PC-3 (cell line): Measurements from ENCODE around the gene FEV. TPM values are rescaled to one million over a fixed set of nuclear protein-coding genes. Genes with fewer than 3 reads are reported as not detected.

Experiments
- ATAC-seq: fragments of 200-7000 bp; cut with Tn5 transposase; 2 replicates; pipeline ENCODE4 v1.9.1; 2020; ENCODE audit warnings: mild to moderate bottlenecking, moderate library complexity
- BruUV-seq: library from RNA; stranded (reverse); fragments of 400-500 nt; replicated peaks from 2 replicates; lab custom pipeline; 2021; lab: Mats Ljungman, UMichigan
- CTCF ChIA-PET: fragments of 300-600 bp; sonication (Branson Sonifier 250); formaldehyde crosslinking; loops from one replicate; lab custom pipeline; 2022; ENCODE audit warnings: antibody characterized with exemption; lab: Charles Lee
- POLR2A ChIA-PET: fragments of 300-600 bp; sonication (Branson Sonifier 250); formaldehyde crosslinking; loops from one replicate; lab custom pipeline; 2022; ENCODE audit warnings: antibody characterized with exemption; ENCODE audit not compliant: unreplicated experiment; lab: Charles Lee
- DNase-seq: peaks from one replicate; pipeline ENCODE4 v3.0.0-alpha.2; 2015
- H2AFZ ChIP-seq: fragments of 300-600 bp; sonication (generic); 2 replicates; pipeline ENCODE4 v1.6.0; 2016; ENCODE audit warnings: antibody characterized with exemption, low read length
- H3F3A ChIP-seq: fragments of 300-600 bp; sonication (generic); one replicate; pipeline ENCODE4 v1.6.0; 2017; ENCODE audit warnings: antibody characterized with exemption, low read length, control low read depth, mild to moderate bottlenecking; ENCODE audit not compliant: unreplicated experiment
- H3K27ac ChIP-seq: fragments of 300-600 bp; sonication (generic); 2 replicates; pipeline ENCODE4 v1.5.1; 2016; ENCODE audit warnings: mild to moderate bottlenecking, low read length
- H3K27me3 ChIP-seq: fragments of 300-600 bp; sonication (generic); 2 replicates; pipeline ENCODE4 v1.6.1; 2016; ENCODE audit warnings: low read length, mixed read lengths
- H3K36me3 ChIP-seq: fragments of 300-600 bp; sonication (generic); 2 replicates; pipeline ENCODE4 v1.6.1; 2016; ENCODE audit warnings: low read depth, mixed run types, low read length, mixed read lengths
- H3K4me1 ChIP-seq: fragments of 300-600 bp; sonication (generic); 2 replicates; pipeline ENCODE4 v1.5.1; 2016; ENCODE audit warnings: low read length; ENCODE audit not compliant: insufficient read depth
- H3K4me2 ChIP-seq: fragments of 300-600 bp; sonication (generic); 2 replicates; pipeline ENCODE4 v1.6.0; 2016; ENCODE audit warnings: low read length
- H3K4me3 ChIP-seq: fragments of 300-600 bp; sonication (generic); 2 replicates; pipeline ENCODE4 v1.5.1; 2016; ENCODE audit warnings: mild to moderate bottlenecking, low read length, mixed read lengths
- H3K79me2 ChIP-seq: fragments of 300-600 bp; sonication (generic); 2 replicates; pipeline ENCODE4 v1.6.1; 2017; ENCODE audit warnings: low read length, mixed read lengths
- H3K9ac ChIP-seq: fragments of 300-600 bp; sonication (generic); 2 replicates; pipeline ENCODE4 v1.6.0; 2016; ENCODE audit warnings: mild to moderate bottlenecking, low read length
- H3K9me2 ChIP-seq: fragments of 300-600 bp; sonication (generic); replicated peaks from 2 replicates; pipeline ENCODE4 v1.6.1; 2016; ENCODE audit warnings: mixed run types, low read length, mixed read lengths
- H3K9me3 ChIP-seq: fragments of 300-600 bp; sonication (generic); 2 replicates; pipeline ENCODE4 v1.6.1; 2016; ENCODE audit warnings: low read length, mixed read lengths
- H4K20me1 ChIP-seq: fragments of 300-600 bp; sonication (generic); 2 replicates; pipeline ENCODE4 v1.6.1; 2016; ENCODE audit warnings: low read length, mixed read lengths
- CTCF ChIP-seq: fragments of 300-600 bp; sonication (generic); conservative IDR thresholded peaks from 2 replicates; pipeline ENCODE4 v1.5.1; 2017; ENCODE audit warnings: antibody characterized with exemption, low read depth, mild to moderate bottlenecking, low read length
- EZH2 ChIP-seq: fragments of 300-600 bp; sonication (generic); IDR thresholded peaks from one replicate; pipeline ENCODE4 v1.6.1; 2017; ENCODE audit warnings: antibody characterized with exemption, mild to moderate bottlenecking, low read length; ENCODE audit not compliant: unreplicated experiment
- EZH2phosphoT487 ChIP-seq: fragments of 300-600 bp; sonication (generic); IDR thresholded peaks from 2 replicates; pipeline ENCODE4 v1.6.1; 2018; ENCODE audit warnings: mild to moderate bottlenecking, antibody characterized with exemption, low read length, borderline replicate concordance
- intact Hi-C: fragments of 100-400 bp; cut with micrococcal nuclease; formaldehyde crosslinking; loops from 2 replicates; pipeline ENCODE4 v1.9.0; 2023
- total RNA-seq: library from RNA; depleted of rRNA; stranded (reverse); fragments of >200 nt; gene quantifications from 2 replicates; pipeline ENCODE4 v1.2.3, GENCODE V29; 2014

FEV gene
- total RNA-seq, 1 experiment from 2014 or later, result 0.07 TPM

DNA sequence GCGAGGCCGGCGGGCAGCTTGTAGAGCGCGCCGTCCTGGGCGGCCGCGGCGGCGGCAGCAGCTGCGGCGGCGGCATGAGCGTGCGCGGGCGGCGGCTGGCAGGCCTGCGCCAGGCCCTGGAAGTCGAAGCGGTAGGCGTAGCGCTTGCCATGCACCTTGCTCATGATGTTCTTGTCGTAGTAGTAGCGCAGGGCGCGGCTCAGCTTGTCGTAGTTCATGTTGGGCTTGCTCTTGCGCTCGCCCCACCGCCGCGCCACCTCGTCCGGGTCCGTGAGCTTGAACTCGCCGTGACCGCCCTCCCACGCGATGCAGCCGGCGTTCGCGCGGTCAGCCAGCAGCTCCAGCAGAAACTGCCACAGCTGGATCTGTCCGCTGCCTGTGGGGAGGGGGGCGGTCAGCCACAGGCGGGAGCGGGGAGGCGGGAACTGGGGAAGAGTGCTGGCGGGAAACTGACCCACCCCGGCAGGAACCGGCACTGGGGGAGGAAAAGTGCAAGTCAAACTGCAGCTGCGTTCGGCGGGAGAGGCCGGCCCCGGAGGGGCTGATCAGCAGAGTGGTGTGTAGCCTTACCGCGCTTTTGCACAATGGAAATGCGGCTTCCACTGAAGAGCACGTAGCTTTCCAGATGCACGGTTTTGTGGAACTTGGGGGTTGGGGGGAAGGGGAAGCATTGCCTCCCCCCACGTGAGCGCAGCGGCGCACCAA is 3.0 kb downstream of the FEV start:
- H2AFZ ChIP-seq, result no peak overlapping the region
- H3K4me3 ChIP-seq, result no peak overlapping the region
- H3K36me3 ChIP-seq, result no peaks in the 10 kb centered on the region
- TF ChIP-seq EZH2 (no peak), EZH2phosphoT487 (no peak), CTCF (no peak)
- no peaks in the 10 kb centered on the region for H4K20me1 ChIP-seq
- intact Hi-C loops, result loop anchor here (5.0 kb wide), 1 partner anchor 105 kb away; no protein-coding TSS in a partner anchor
- H3K4me2 ChIP-seq, result no peak overlapping the region
- H3K9ac ChIP-seq, result no peak overlapping the region
- H3K9me2 ChIP-seq, result no peaks in the 10 kb centered on the region
- POLR2A ChIA-PET, result no interaction called here
- no peaks in the 10 kb centered on the region for H3K9me3 ChIP-seq
- H3K27me3 ChIP-seq, result peaks cover 45% of the 10 kb centered on the region
- H3K27ac ChIP-seq, result no peak overlapping the region
- no peaks in the 10 kb centered on the region for H3K4me1 ChIP-seq
- no TSS peak for BruUV-seq
- CTCF ChIA-PET, result no interaction called here
- no peak for DNase-seq
- no peaks in the 10 kb centered on the region for H3F3A ChIP-seq
- ATAC-seq, result no peak
- no peaks in the 10 kb centered on the region for H3K79me2 ChIP-seq

DNA sequence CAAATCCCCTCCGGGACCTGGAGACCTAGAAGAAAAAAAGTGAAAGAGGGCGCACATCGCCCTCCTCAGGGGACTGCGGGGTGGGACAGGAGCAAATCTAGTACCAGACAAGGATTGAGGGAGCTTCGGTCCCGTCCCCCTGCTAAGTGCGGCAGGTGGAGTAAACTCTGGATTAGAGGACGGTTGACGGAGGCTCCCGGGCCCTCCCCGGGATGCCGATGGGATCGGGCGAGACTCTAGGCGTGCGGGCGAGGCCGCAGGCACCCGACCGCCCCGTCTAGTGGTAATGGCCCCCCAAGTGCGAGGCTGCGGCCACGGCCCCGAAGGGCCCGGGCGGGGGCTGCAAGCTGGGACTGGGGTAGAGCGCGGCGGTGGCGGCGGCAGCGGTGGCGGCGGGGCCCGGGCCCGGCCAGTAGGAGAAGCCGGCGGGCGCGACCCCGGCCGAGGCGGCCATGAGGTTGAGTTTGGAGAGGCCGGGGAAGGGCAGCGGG is 3.5 kb downstream of the FEV start:
- no peak for ATAC-seq
- H3K4me1 ChIP-seq, result no peaks in the 10 kb centered on the region
- H3K36me3 ChIP-seq, result no peaks in the 10 kb centered on the region
- TF ChIP-seq EZH2phosphoT487 (no peak), EZH2 (no peak), CTCF (no peak)
- H3K79me2 ChIP-seq, result no peaks in the 10 kb centered on the region
- POLR2A ChIA-PET, result no interaction called here
- no peak overlapping the region for H3K9ac ChIP-seq
- H3K9me2 ChIP-seq, result no peaks in the 10 kb centered on the region
- intact Hi-C loops, result loop anchor here (5.0 kb wide), 1 partner anchor 104 kb away; no protein-coding TSS in a partner anchor
- no TSS peak for BruUV-seq
- H3K27ac ChIP-seq, result no peak overlapping the region
- no peaks in the 10 kb centered on the region for H4K20me1 ChIP-seq
- no peak for DNase-seq
- H3K9me3 ChIP-seq, result no peaks in the 10 kb centered on the region
- H3F3A ChIP-seq, result no peaks in the 10 kb centered on the region
- peaks cover 39% of the 10 kb centered on the region for H3K27me3 ChIP-seq
- H2AFZ ChIP-seq, result no peak overlapping the region
- H3K4me2 ChIP-seq, result no peak overlapping the region
- CTCF ChIA-PET, result no interaction called here
- no peak overlapping the region for H3K4me3 ChIP-seq

GRCh38 chr2:218980735-218981389 is 4.1 kb downstream of the FEV start:
- no peaks in the 10 kb centered on the region for H3F3A ChIP-seq
- peak; percentile 29 for ATAC-seq
- no peak overlapping the region for H3K27ac ChIP-seq
- no peak overlapping the region for H2AFZ ChIP-seq
- intact Hi-C loops, result loop anchor here (5.0 kb wide), 1 partner anchor 104 kb away; no protein-coding TSS in a partner anchor
- H3K4me1 ChIP-seq, result no peaks in the 10 kb centered on the region
- no peaks in the 10 kb centered on the region for H3K9me2 ChIP-seq
- peaks cover 34% of the 10 kb centered on the region for H3K27me3 ChIP-seq
- no peak overlapping the region for H3K9ac ChIP-seq
- BruUV-seq, result no TSS peak
- H3K79me2 ChIP-seq, result no peaks in the 10 kb centered on the region
- H4K20me1 ChIP-seq, result no peaks in the 10 kb centered on the region
- TF ChIP-seq EZH2, result no peak
- no peak for TF ChIP-seq EZH2phosphoT487
- TF ChIP-seq CTCF, result no peak; the same call in 1 of the 2 replicates
- H3K9me3 ChIP-seq, result no peaks in the 10 kb centered on the region
- no peak overlapping the region; the same call in 1 of the 2 replicates for H3K4me3 ChIP-seq
- no peak for DNase-seq
- H3K4me2 ChIP-seq, result peak overlapping the region; percentile 38
- no peaks in the 10 kb centered on the region for H3K36me3 ChIP-seq
- ChIA-PET CTCF (interaction anchor here (0.6 to 1.3 kb wide), 9 partner anchors 14 to 321 kb away, joined by 3 to 19 read pairs (median 5); partner anchors contain the start of genes BCS1L and ZNF142), POLR2A (no interaction called here)
